Measurements from ENCODE around the gene SLC4A1. TPM values are rescaled to one million over a fixed set of nuclear protein-coding genes. Genes with fewer than 3 reads are reported as not detected.

The SLC4A1 gene
- total and polyA plus RNA-seq, 2 experiments from 2014 or later = not detected

DNA sequence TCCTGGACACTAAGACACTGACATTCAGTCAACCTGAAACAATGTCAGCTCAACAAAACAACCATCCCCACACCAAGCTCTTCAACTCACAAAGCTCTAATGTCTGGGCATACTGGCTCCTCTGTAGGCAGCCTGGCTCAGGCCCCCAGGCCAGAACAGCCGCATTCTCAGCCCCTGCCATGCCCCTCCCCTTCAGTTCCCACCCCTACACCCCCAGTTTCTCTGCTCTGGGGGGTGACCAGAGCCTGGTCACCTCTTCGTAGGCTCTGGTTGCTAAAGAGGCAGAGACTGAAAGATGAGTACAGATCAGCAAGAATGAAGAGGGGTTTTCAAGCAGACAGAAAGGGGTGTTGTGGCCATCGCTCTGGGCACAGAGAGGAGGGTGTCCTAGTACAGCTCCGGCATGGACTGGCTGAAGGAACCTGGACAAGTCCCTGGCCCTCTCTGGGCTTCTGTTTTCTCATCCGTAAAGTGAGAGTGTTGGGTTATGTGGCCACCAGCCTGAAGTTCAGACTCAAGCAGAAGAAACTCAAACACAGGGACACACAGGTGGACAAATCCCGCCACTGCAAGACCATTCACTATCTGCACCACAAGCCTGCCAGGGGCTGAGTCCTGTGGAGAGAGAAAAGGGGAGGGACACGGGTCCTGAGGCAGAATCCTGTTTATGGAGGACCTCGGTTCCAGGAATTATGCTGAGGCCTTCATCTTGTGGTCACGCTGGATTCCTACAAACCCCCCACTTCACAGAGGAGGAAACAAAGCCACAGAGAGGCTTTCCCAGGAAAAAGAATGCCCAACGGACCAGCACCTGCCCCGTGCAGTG is 987 bp upstream of the SLC4A1 start (continued):
- TF ChIP-seq, protein P1, sequence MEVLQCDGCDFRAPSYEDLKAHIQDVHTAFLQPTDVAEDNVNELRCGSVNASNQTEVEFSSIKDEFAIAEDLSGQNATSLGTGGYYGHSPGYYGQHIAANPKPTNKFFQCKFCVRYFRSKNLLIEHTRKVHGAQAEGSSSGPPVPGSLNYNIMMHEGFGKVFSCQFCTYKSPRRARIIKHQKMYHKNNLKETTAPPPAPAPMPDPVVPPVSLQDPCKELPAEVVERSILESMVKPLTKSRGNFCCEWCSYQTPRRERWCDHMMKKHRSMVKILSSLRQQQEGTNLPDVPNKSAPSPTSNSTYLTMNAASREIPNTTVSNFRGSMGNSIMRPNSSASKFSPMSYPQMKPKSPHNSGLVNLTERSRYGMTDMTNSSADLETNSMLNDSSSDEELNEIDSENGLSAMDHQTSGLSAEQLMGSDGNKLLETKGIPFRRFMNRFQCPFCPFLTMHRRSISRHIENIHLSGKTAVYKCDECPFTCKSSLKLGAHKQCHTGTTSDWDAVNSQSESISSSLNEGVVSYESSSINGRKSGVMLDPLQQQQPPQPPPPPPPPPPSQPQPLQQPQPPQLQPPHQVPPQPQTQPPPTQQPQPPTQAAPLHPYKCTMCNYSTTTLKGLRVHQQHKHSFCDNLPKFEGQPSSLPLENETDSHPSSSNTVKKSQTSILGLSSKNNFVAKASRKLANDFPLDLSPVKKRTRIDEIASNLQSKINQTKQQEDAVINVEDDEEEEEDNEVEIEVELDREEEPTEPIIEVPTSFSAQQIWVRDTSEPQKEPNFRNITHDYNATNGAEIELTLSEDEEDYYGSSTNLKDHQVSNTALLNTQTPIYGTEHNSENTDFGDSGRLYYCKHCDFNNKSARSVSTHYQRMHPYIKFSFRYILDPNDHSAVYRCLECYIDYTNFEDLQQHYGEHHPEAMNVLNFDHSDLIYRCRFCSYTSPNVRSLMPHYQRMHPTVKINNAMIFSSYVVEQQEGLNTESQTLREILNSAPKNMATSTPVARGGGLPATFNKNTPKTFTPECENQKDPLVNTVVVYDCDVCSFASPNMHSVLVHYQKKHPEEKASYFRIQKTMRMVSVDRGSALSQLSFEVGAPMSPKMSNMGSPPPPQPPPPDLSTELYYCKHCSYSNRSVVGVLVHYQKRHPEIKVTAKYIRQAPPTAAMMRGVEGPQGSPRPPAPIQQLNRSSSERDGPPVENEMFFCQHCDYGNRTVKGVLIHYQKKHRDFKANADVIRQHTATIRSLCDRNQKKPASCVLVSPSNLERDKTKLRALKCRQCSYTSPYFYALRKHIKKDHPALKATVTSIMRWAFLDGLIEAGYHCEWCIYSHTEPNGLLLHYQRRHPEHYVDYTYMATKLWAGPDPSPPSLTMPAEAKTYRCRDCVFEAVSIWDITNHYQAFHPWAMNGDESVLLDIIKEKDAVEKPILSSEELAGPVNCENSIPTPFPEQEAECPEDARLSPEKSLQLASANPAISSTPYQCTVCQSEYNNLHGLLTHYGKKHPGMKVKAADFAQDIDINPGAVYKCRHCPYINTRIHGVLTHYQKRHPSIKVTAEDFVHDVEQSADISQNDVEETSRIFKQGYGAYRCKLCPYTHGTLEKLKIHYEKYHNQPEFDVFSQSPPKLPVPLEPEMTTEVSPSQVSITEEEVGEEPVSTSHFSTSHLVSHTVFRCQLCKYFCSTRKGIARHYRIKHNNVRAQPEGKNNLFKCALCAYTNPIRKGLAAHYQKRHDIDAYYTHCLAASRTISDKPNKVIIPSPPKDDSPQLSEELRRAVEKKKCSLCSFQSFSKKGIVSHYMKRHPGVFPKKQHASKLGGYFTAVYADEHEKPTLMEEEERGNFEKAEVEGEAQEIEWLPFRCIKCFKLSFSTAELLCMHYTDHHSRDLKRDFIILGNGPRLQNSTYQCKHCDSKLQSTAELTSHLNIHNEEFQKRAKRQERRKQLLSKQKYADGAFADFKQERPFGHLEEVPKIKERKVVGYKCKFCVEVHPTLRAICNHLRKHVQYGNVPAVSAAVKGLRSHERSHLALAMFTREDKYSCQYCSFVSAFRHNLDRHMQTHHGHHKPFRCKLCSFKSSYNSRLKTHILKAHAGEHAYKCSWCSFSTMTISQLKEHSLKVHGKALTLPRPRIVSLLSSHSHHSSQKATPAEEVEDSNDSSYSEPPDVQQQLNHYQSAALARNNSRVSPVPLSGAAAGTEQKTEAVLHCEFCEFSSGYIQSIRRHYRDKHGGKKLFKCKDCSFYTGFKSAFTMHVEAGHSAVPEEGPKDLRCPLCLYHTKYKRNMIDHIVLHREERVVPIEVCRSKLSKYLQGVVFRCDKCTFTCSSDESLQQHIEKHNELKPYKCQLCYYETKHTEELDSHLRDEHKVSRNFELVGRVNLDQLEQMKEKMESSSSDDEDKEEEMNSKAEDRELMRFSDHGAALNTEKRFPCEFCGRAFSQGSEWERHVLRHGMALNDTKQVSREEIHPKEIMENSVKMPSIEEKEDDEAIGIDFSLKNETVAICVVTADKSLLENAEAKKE (CRISPR knock-in tag; IDR thresholded peaks at IDR 0.05) = no peak
- TF ChIP-seq ZNF114 (CRISPR knock-in tag; IDR thresholded peaks at IDR 0.05) = no peak

DNA sequence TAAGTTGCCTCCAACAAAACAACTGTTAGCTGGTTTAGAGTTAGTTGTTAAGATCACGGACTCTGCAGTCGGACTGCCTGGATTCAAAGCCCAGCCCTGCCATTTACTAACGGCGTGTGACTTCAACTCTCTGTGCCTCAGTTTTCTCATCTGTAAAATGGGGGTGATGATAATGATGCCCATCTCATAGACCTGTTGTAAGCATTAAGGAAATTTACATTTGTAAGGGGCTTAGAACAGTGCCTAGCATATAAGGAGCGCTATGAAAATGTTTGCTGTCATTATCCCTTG is 825 bp downstream of the SLC4A1 start:
- no peak for ATAC-seq
- Mint-ChIP-seq H3K36me3 (ENCODE audit: low read depth) (no peaks in the 10 kb centered on the region), H3K9me3 (no peaks in the 10 kb centered on the region), H3K27me3 (ENCODE audit: insufficient read depth, low read depth, poor library complexity) (peaks cover 10% of the 10 kb centered on the region), H3K27ac (no peak overlapping the region), H3K4me1 (peaks cover 5% of the 10 kb centered on the region; the same call in 1 of the 3 replicates), H3K4me3 (no peak overlapping the region)
- no peak overlapping the region for H3K27ac ChIP-seq (ENCODE audit: low read depth)
- no peak overlapping the region for H2AFZ ChIP-seq
- H4K20me1 ChIP-seq (replicated peaks; ENCODE audit: insufficient read depth) = no peaks in the 10 kb centered on the region
- no peaks in the 10 kb centered on the region for H3K79me2 ChIP-seq (replicated peaks; ENCODE audit: insufficient read depth)
- H3K4me2 ChIP-seq = no peak overlapping the region
- H3K4me1 ChIP-seq (ENCODE audit: insufficient read depth) = no peaks in the 10 kb centered on the region
- no peak overlapping the region for H3K4me3 ChIP-seq
- H3K9me2 ChIP-seq (ENCODE audit: insufficient read depth) = no peaks in the 10 kb centered on the region
- no peaks in the 10 kb centered on the region for H3K27me3 ChIP-seq (ENCODE audit: insufficient read depth)
- H3K36me3 ChIP-seq (ENCODE audit: insufficient read depth) = no peaks in the 10 kb centered on the region
- H3F3A ChIP-seq (replicated peaks; ENCODE audit: low read depth) = no peaks in the 10 kb centered on the region
- no peak for DNase-seq (ENCODE audit: low spot score)
- TF ChIP-seq JUNB (IDR thresholded peaks at IDR 0.05; ENCODE audit: unreplicated experiment) = no peak
- TF ChIP-seq NANOG (IDR thresholded peaks at IDR 0.05; ENCODE audit: borderline replicate concordance) = no peak
- TF ChIP-seq, protein P1 (CRISPR knock-in tag; IDR thresholded peaks at IDR 0.05) = no peak
- TF ChIP-seq, protein P2, sequence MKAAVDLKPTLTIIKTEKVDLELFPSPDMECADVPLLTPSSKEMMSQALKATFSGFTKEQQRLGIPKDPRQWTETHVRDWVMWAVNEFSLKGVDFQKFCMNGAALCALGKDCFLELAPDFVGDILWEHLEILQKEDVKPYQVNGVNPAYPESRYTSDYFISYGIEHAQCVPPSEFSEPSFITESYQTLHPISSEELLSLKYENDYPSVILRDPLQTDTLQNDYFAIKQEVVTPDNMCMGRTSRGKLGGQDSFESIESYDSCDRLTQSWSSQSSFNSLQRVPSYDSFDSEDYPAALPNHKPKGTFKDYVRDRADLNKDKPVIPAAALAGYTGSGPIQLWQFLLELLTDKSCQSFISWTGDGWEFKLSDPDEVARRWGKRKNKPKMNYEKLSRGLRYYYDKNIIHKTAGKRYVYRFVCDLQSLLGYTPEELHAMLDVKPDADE (IDR thresholded peaks at IDR 0.05) = no peak
- no peak for TF ChIP-seq ZNF331 (CRISPR knock-in tag; IDR thresholded peaks at IDR 0.05; ENCODE audit: low read depth)
- TF ChIP-seq STAT1 (IDR thresholded peaks at IDR 0.05; ENCODE audit: unreplicated experiment) = no peak
- TF ChIP-seq EZH2phosphoT487 (IDR thresholded peaks at IDR 0.05; ENCODE audit: unreplicated experiment) = no peak
- no peak for TF ChIP-seq ZNF114 (CRISPR knock-in tag; IDR thresholded peaks at IDR 0.05)

Data from GM23338 (cell line).